GM20000 (cell line): ENCODE results near the gene CHD2.

Experiments
- DNase-seq: peaks from one replicate; pipeline ENCODE4 v3.0.0; 2012; ENCODE audit warnings: low spot score
- CTCF ChIP-seq: IDR thresholded peaks from 2 replicates; pipeline ENCODE4 v1.5.1; 2012; ENCODE audit warnings: mild to moderate bottlenecking, control low read depth; ENCODE audit errors: extremely low read depth, missing control alignments

The CHD2 gene

GRCh38 chr15:92928225-92928750 lies 28.2 kb downstream of the CHD2 start:
- TF ChIP-seq CTCF: no peak
- no peak for DNase-seq

GRCh38 chr15:92929002-92929401 lies 28.9 kb downstream of the CHD2 start:
- no peak for DNase-seq
- TF ChIP-seq CTCF: no peak

DNA sequence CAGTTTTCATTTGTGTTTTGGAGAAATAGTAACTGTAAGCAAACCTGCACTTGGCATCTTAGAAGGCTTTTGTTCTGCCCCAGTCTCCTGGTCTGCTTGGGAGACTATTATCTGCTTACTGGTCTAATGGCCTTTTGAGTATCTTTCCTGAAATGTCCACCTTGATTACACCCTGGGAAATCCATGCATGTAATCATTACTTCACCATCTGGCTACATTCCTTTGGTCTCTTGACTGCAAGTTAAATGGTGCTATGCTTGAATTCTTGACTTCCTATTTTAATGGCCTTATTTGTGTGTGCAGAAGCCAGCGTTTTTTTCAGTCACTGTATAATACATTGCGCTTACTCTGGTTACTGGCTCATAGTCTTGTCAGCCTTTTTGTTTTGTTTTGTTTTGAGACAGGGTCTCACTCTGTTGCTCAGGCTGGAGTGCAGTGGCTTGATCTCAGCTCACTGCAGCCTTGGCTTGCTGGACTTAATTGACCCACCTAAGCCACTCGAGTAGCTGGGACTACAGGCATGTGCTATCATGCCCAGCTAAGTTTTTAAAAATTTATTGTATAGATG lies 30.0 kb downstream of the CHD2 start:
- DNase-seq: no peak
- TF ChIP-seq CTCF: no peak

DNA sequence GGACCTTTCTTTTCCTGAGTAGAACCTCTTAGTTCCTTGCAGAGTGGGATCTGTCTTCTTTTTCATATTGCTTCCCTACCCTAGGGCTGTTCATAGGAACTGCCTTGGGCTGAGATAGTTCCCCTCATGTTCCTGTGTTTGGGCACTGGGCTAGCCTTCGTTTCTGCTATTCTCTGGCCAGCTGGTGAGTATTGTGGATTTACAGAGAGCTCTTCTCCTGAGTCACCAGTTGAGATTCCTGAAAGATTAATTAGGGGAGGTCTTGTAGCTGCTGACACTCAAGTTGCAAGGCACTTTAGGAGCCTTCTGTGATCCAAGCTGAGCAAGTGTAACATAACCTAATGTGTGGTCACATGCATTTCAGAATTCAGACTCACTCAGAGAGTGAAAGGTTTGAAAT lies 30.7 kb downstream of the CHD2 start:
- TF ChIP-seq CTCF: no peak
- DNase-seq: no peak

GRCh38 chr15:92932946-92933649 lies 33.0 kb downstream of the CHD2 start:
- TF ChIP-seq CTCF: no peak
- no peak for DNase-seq

DNA sequence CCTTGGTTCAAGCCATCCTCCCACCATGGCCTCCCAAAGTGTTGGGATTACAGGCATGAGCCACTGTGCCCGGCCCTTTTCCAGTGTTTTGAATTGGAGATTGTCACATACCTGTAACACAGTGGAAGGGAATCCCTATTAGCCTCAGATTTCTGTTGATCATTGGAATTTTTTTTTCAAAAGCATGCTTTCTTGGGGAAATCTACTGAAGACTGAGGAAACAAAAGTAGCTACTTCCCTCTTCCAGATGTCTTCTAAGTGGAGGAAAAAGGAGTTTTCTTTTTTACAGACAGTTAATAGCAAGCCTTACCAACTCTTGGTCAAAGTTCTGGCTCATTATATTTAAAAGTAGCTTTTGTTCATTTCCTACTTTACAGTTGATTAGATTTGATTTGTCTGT lies 33.7 kb downstream of the CHD2 start:
- TF ChIP-seq CTCF: no peak
- no peak for DNase-seq

DNA sequence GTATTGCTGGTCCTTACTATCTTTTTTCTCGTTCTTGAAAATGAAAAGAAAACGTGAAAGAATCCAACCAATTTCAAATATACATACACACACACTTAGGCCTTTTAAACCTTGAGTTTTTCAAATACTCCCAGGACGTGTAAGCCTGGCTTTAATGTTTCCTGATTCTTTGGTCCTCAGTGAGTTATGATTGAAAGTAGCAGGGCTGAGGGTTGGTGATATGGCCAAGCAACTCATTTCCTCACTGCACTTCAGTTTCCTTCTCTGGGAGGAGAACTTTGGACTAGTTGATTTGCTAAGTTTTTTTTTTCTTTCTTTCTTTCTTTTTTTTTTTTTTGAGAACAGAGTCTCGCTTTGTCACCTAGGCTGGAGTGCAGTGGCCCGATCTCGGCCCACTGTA lies 34.6 kb downstream of the CHD2 start:
- DNase-seq: no peak
- TF ChIP-seq CTCF: no peak
